Endothelial cell of umbilical vein (primary cell): Measurements from ENCODE around the gene PRUNE2. TPM values are rescaled to one million over a fixed set of nuclear protein-coding genes. Genes with fewer than 3 reads are reported as not detected.

Source experiments
- BruUV-seq: library from RNA; stranded (reverse); fragments of 400-500 nt; replicated peaks from 2 replicates; lab custom pipeline; 2021; lab: Mats Ljungman, UMichigan
- CTCF ChIA-PET: fragments of 300-600, 350-600 bp; sonication (Branson Sonifier 250); formaldehyde crosslinking; loops from one replicate; lab custom pipeline; 2021; ENCODE audit warnings: antibody characterized with exemption, inconsistent platforms; lab: Charles Lee
- POLR2A ChIA-PET: fragments of 300-600, 350-600 bp; sonication (Branson Sonifier 250); formaldehyde crosslinking; loops from one replicate; lab custom pipeline; 2021; ENCODE audit warnings: antibody characterized with exemption, inconsistent platforms; lab: Charles Lee
- DNase-seq: peaks from one replicate; pipeline ENCODE4 v3.0.0-alpha.2; 2011; ENCODE audit warnings: low read depth, low spot score
- FAIRE-seq: peaks from 2 replicates; lab custom pipeline; 2011; peaks lifted over from hg19 to GRCh38; lab: Jason Lieb, UNC
- H2AFZ ChIP-seq: 2 replicates; pipeline ENCODE4 v1.6.0; 2012; ENCODE audit warnings: low read depth, low read length, control low read depth, inconsistent platforms
- H3K27ac ChIP-seq: 2 replicates; pipeline ENCODE4 v1.5.1; 2011; ENCODE audit warnings: low read depth, mild to moderate bottlenecking, control low read depth, low read length, moderate library complexity; ENCODE audit not compliant: insufficient read depth
- H3K27me3 ChIP-seq, 2 experiments: 2 replicates each; pipeline versions ENCODE4 v1.6.0 to v1.6.1; 2011; ENCODE audit warnings: low read length in 2 of 2, mixed read lengths in 1 of 2; ENCODE audit not compliant: control insufficient read depth in 2 of 2, insufficient read depth in 2 of 2
- H3K36me3 ChIP-seq, 2 experiments: 2 replicates in 1 of 2; 3 replicates in 1 of 2; pipeline ENCODE4 v1.5.1; 2011; ENCODE audit warnings: low read length in 2 of 2, mild to moderate bottlenecking in 1 of 2, moderate library complexity in 1 of 2; ENCODE audit not compliant: control insufficient read depth in 2 of 2, insufficient read depth in 2 of 2; ENCODE audit errors: extremely low read depth in 1 of 2
- H3K4me1 ChIP-seq: 3 replicates; pipeline ENCODE4 v1.5.1; 2011; ENCODE audit warnings: mild to moderate bottlenecking, low read length; ENCODE audit not compliant: control insufficient read depth, insufficient read depth; ENCODE audit errors: extremely low read depth
- H3K4me2 ChIP-seq: 2 replicates; pipeline ENCODE4 v1.6.1; 2011; ENCODE audit warnings: low read length, control low read depth, mixed read lengths; ENCODE audit not compliant: insufficient read depth
- H3K4me3 ChIP-seq, 3 experiments: fragments of 200-600 bp in 1 of 3; sonication (generic), shearing (Covaris generic) in 1 of 3; replicated peaks in 1 of 3; 2 replicates each; pipeline ENCODE4 v1.5.1; 2011 to 2016; ENCODE audit warnings: control low read depth in 3 of 3, low read length in 3 of 3, mild to moderate bottlenecking in 2 of 3, inconsistent platforms in 1 of 3, low read depth in 1 of 3, moderate library complexity in 1 of 3; ENCODE audit not compliant: insufficient read depth in 1 of 3
- H3K79me2 ChIP-seq: 2 replicates; pipeline ENCODE4 v1.6.0; 2012; ENCODE audit warnings: low read length, inconsistent platforms; ENCODE audit not compliant: control insufficient read depth, insufficient read depth
- H3K9ac ChIP-seq: replicated peaks from 2 replicates; pipeline ENCODE3; 2011; ENCODE audit warnings: low read length, control low read depth; ENCODE audit not compliant: insufficient read depth; ENCODE audit errors: extremely low read depth
- H3K9me1 ChIP-seq: replicated peaks from 3 replicates; pipeline ENCODE4 v1.6.0; 2011; ENCODE audit warnings: mild to moderate bottlenecking, low read length; ENCODE audit not compliant: control insufficient read depth, insufficient read depth; ENCODE audit errors: extremely low read depth
- H3K9me3 ChIP-seq: replicated peaks from 2 replicates; pipeline ENCODE4 v1.5.1; 2012; ENCODE audit warnings: low read length, inconsistent platforms; ENCODE audit not compliant: control insufficient read depth, insufficient read depth
- H4K20me1 ChIP-seq: replicated peaks from 2 replicates; pipeline ENCODE3; 2011; ENCODE audit warnings: mild to moderate bottlenecking, low read length; ENCODE audit not compliant: control insufficient read depth, insufficient read depth; ENCODE audit errors: extremely low read depth
- CTCF ChIP-seq, 2 donors: IDR thresholded peaks; 1 replicate in 1 of 2; 2 replicates in 1 of 2; pipeline ENCODE4 v1.5.1; 2011; ENCODE audit warnings: low read length in 2 of 2, mild to moderate bottlenecking in 2 of 2, moderate library complexity in 2 of 2, control low read depth in 1 of 2, inconsistent platforms in 1 of 2, low read depth in 1 of 2; ENCODE audit not compliant: insufficient read depth in 1 of 2; ENCODE audit errors: extremely low read depth in 1 of 2
- EZH2 ChIP-seq: IDR thresholded peaks from 2 replicates; pipeline ENCODE4 v1.6.1; 2012; ENCODE audit warnings: borderline replicate concordance, low read depth, mild to moderate bottlenecking, moderate library complexity, low read length, inconsistent platforms; ENCODE audit not compliant: severe bottlenecking
- FOS ChIP-seq: IDR thresholded peaks from 2 replicates; pipeline ENCODE4 v1.6.1; 2011; ENCODE audit warnings: mild to moderate bottlenecking, low read length, moderate library complexity, borderline replicate concordance; ENCODE audit not compliant: insufficient read depth
- GATA2 ChIP-seq: IDR thresholded peaks from 2 replicates; pipeline ENCODE4 v1.7.0; 2011; ENCODE audit warnings: low read depth, mild to moderate bottlenecking, moderate library complexity, mixed read lengths, low read length; ENCODE audit not compliant: insufficient read length, insufficient read depth
- JUN ChIP-seq: IDR thresholded peaks from 2 replicates; pipeline ENCODE4 v1.6.1; 2011; ENCODE audit warnings: borderline replicate concordance, low read depth; ENCODE audit not compliant: insufficient read length, insufficient read depth
- MAX ChIP-seq: IDR thresholded peaks from 2 replicates; pipeline ENCODE4 v1.6.1; 2011; ENCODE audit not compliant: insufficient read depth, insufficient read length
- MYC ChIP-seq: IDR thresholded peaks from one replicate; pipeline ENCODE4 v1.6.1; 2011; ENCODE audit warnings: mild to moderate bottlenecking, low read depth, low read length
- POLR2A ChIP-seq: IDR thresholded peaks from 2 replicates; pipeline ENCODE4 v1.6.1; 2012; ENCODE audit warnings: low read depth, mild to moderate bottlenecking, control low read depth, low read length
- POLR2AphosphoS5 ChIP-seq: IDR thresholded peaks from 2 replicates; pipeline ENCODE4 v1.6.1; 2012; ENCODE audit warnings: low read depth, mild to moderate bottlenecking, control low read depth, low read length, moderate library complexity; ENCODE audit not compliant: insufficient read depth
- dilution Hi-C: fragments of 300-500 bp; cut with MboI; formaldehyde crosslinking; loops from one replicate; pipeline ENCODE4 v1.15.0; 2019; ENCODE audit warnings: low sequenced_read_pairs; ENCODE audit not compliant: extremely low pct_ligation_motif_present
- intact Hi-C: fragments of 100-400 bp; cut with micrococcal nuclease; formaldehyde crosslinking; loops from one replicate; pipeline ENCODE4 v1.10.0; 2022
- polyA plus RNA-seq, 4 experiments: library from polyadenylated mRNA; depleted of rRNA in 3 of 4; stranded (reverse) in 3 of 4; unstranded in 1 of 4; fragments of >200 nt; gene quantifications; 2 replicates each; pipeline versions ENCODE4 v1.2.1 to v1.2.3, GENCODE V29; 2011 to 2012; ENCODE audit warnings: missing spikeins in 1 of 4
- total RNA-seq: library from RNA; stranded (reverse); gene quantifications from 2 replicates; pipeline ENCODE4 v1.2.3, GENCODE V29; 2021

The PRUNE2 gene
- total and polyA plus RNA-seq, 2 donors (not counting 3 experiments of a cell fraction or from before 2014, with no cell fraction given): 15.8 to 21.7 TPM

GRCh38 chr9:76684213-76684612 is 221.7 kb downstream of the PRUNE2 start:
- H3K9ac ChIP-seq: no peak overlapping the region
- CTCF ChIA-PET: interaction anchor here (1.2 kb wide), 1 partner anchor 21 kb away, joined by 3 read pairs; no protein-coding TSS in a partner anchor

More at GRCh38 chr9:76684213-76684612, 221.7 kb downstream of the PRUNE2 start:
- peak overlapping the region; percentile 52 for H2AFZ ChIP-seq
- FAIRE-seq: peak; percentile 31
- no peaks in the 10 kb centered on the region for H3K9me1 ChIP-seq
- dilution Hi-C loops: no loop called here
- POLR2A ChIA-PET: interaction anchor here (0.5 kb wide), 1 partner anchor 263 kb away, joined by 3 read pairs; no protein-coding TSS in a partner anchor
- no peaks in the 10 kb centered on the region for H4K20me1 ChIP-seq
- H3K79me2 ChIP-seq: no peaks in the 10 kb centered on the region
- no peak for DNase-seq
- intact Hi-C loops: no loop called here
- peaks cover 22% of the 10 kb centered on the region for H3K4me1 ChIP-seq
- BruUV-seq: no TSS peak
- no peaks in the 10 kb centered on the region for H3K9me3 ChIP-seq
- H3K4me2 ChIP-seq: no peak overlapping the region
- no peaks in the 10 kb centered on the region for H3K36me3 ChIP-seq
- no peaks in the 10 kb centered on the region for H3K27me3 ChIP-seq
- TF ChIP-seq JUN (no peak), MYC (no peak), GATA2 (no peak), POLR2AphosphoS5 (no peak), CTCF (IDR thresholded peaks at IDR 0.05; ENCODE audit: extremely low read depth in 1 of 2, insufficient read depth in 1 of 2, low read depth in 1 of 2, low read length in 2 of 2) (no peak), FOS (no peak), MAX (no peak), POLR2A (no peak), EZH2 (no peak)
- H3K4me3 ChIP-seq: no peak overlapping the region
- H3K27ac ChIP-seq: no peak overlapping the region
